Mesendoderm (in vitro differentiated cells): ENCODE results near the gene NDFIP2.

ENCODE experiments used
- DNase-seq: peaks from one replicate; pipeline ENCODE4 v3.0.0; 2013
- H2AK5ac ChIP-seq: 2 replicates; pipeline ENCODE4 v1.6.1; 2013; ENCODE audit warnings: low read length, inconsistent platforms
- H2BK120ac ChIP-seq: 2 replicates; pipeline ENCODE4 v1.6.1; 2013; ENCODE audit warnings: low read depth, mild to moderate bottlenecking, low read length, moderate library complexity, mixed read lengths
- H2BK15ac ChIP-seq: replicated peaks from 2 replicates; pipeline ENCODE4 v1.6.1; 2013; ENCODE audit warnings: low read depth, mild to moderate bottlenecking, moderate library complexity
- H2BK5ac ChIP-seq: 2 replicates; pipeline ENCODE4 v1.6.1; 2013; ENCODE audit warnings: low read length, inconsistent platforms
- H3K18ac ChIP-seq: 2 replicates; pipeline ENCODE4 v1.6.1; 2013; ENCODE audit warnings: mild to moderate bottlenecking, low read length, mixed read lengths
- H3K23ac ChIP-seq: one replicate; pipeline ENCODE4 v1.6.1; 2013; ENCODE audit warnings: low read length
- H3K27ac ChIP-seq: 2 replicates; pipeline ENCODE4 v1.5.1; 2013; ENCODE audit warnings: low read depth, mild to moderate bottlenecking, inconsistent platforms, low read length, moderate library complexity
- H3K27me3 ChIP-seq: 2 replicates; pipeline ENCODE4 v1.6.1; 2013; ENCODE audit warnings: low read length, control low read depth, mild to moderate bottlenecking, inconsistent platforms; ENCODE audit not compliant: insufficient read depth, poor library complexity
- H3K36me3 ChIP-seq: 2 replicates; pipeline ENCODE4 v1.6.1; 2013; ENCODE audit warnings: low read length, inconsistent platforms; ENCODE audit not compliant: control insufficient read depth, insufficient read depth
- H3K4ac ChIP-seq: one replicate; pipeline ENCODE4 v1.6.1; 2013; ENCODE audit warnings: low read depth, mild to moderate bottlenecking, low read length, moderate library complexity
- H3K4me1 ChIP-seq: 2 replicates; pipeline ENCODE4 v1.6.1; 2013; ENCODE audit warnings: low read depth, low read length, inconsistent platforms; ENCODE audit not compliant: control insufficient read depth
- H3K4me2 ChIP-seq: 2 replicates; pipeline ENCODE4 v1.6.1; 2013; ENCODE audit warnings: low read length
- H3K4me3 ChIP-seq: 2 replicates; pipeline ENCODE4 v1.5.1; 2013; ENCODE audit warnings: mild to moderate bottlenecking, low read length
- H3K56ac ChIP-seq: one replicate; pipeline ENCODE4 v1.6.1; 2013; ENCODE audit warnings: low read length
- H3K79me1 ChIP-seq: 2 replicates; pipeline ENCODE4 v1.6.1; 2013; ENCODE audit warnings: low read length, inconsistent platforms
- H3K79me2 ChIP-seq: 2 replicates; pipeline ENCODE4 v1.6.1; 2013; ENCODE audit warnings: mild to moderate bottlenecking, low read length; ENCODE audit not compliant: control insufficient read depth, insufficient read depth
- H3K9ac ChIP-seq: 2 replicates; pipeline ENCODE4 v1.6.1; 2013; ENCODE audit warnings: low read length, inconsistent platforms
- H4K5ac ChIP-seq: one replicate; pipeline ENCODE4 v1.6.1; 2013; ENCODE audit warnings: low read length
- H4K8ac ChIP-seq: one replicate; pipeline ENCODE4 v1.6.1; 2013; ENCODE audit warnings: low read depth, mild to moderate bottlenecking, control low read depth, low read length, moderate library complexity
- WGBS: extraction: QIAGEN DNeasy Blood & Tissue Kit; methylation state at CpG from one replicate; pipeline ENCODE4 v1.1.7; 2013; ENCODE audit warnings: low lambda C conversion rate, missing lambda C conversion rate; ENCODE audit not compliant: insufficient coverage; ENCODE audit errors: extremely low coverage; 5-methylcytosine and 5-hydroxymethylcytosine counted together

NDFIP2 gene

GRCh38 chr13:79582896-79583295 is 101.9 kb downstream of the NDFIP2 start:
- no peak overlapping the region for H3K4me3 ChIP-seq
- no peak overlapping the region for H3K56ac ChIP-seq
- no peak overlapping the region for H4K5ac ChIP-seq
- H3K18ac ChIP-seq = no peak overlapping the region
- no peak overlapping the region for H3K23ac ChIP-seq
- DNase-seq = no peak
- no peaks in the 10 kb centered on the region for H3K27me3 ChIP-seq
- no peak overlapping the region for H3K27ac ChIP-seq
- H3K36me3 ChIP-seq = no peaks in the 10 kb centered on the region
- no peaks in the 10 kb centered on the region for H3K79me2 ChIP-seq
- H2AK5ac ChIP-seq = no peak overlapping the region
- no peak overlapping the region for H2BK5ac ChIP-seq
- H2BK120ac ChIP-seq = no peak overlapping the region
- no peak overlapping the region for H2BK15ac ChIP-seq
- no peaks in the 10 kb centered on the region for H3K79me1 ChIP-seq
- no peak overlapping the region for H4K8ac ChIP-seq
- no peaks in the 10 kb centered on the region for H3K4me1 ChIP-seq
- no peak overlapping the region for H3K4ac ChIP-seq
- H3K4me2 ChIP-seq = no peak overlapping the region
- no CpG with 5 or more reads among the region's 1 CpG for WGBS
- no peak overlapping the region for H3K9ac ChIP-seq

- H3K4me1 ChIP-seq = no peaks in the 10 kb centered on the region
- H2BK5ac ChIP-seq = no peak overlapping the region
- no peak overlapping the region for H2BK15ac ChIP-seq
- DNase-seq = no peak
- H2BK120ac ChIP-seq = no peak overlapping the region
- no peak overlapping the region for H3K4me3 ChIP-seq
- no peaks in the 10 kb centered on the region for H3K27me3 ChIP-seq
- no peak overlapping the region for H4K8ac ChIP-seq
- no peaks in the 10 kb centered on the region for H3K79me1 ChIP-seq
- H3K4me2 ChIP-seq = no peak overlapping the region
- no CpG with 5 or more reads among the region's 1 CpG for WGBS
- H4K5ac ChIP-seq = no peak overlapping the region
- no peak overlapping the region for H3K9ac ChIP-seq
- no peak overlapping the region for H3K56ac ChIP-seq
- H2AK5ac ChIP-seq = no peak overlapping the region
- no peak overlapping the region for H3K18ac ChIP-seq
- H3K36me3 ChIP-seq = no peaks in the 10 kb centered on the region
- H3K27ac ChIP-seq = no peak overlapping the region
- H3K4ac ChIP-seq = no peak overlapping the region
- no peak overlapping the region for H3K23ac ChIP-seq
- H3K79me2 ChIP-seq = no peaks in the 10 kb centered on the region
Observed at GRCh38 chr13:79585033-79585432, 104.1 kb downstream of the NDFIP2 start.

GRCh38 chr13:79589603-79590393 is 108.8 kb downstream of the NDFIP2 start:
- no peak for DNase-seq

GRCh38 chr13:79590394-79590676 is 109.4 kb downstream of the NDFIP2 start:
- H3K4me3 ChIP-seq = no peak overlapping the region

More at GRCh38 chr13:79589603-79590393, 108.8 kb downstream of the NDFIP2 start:
- no peak overlapping the region for H3K9ac ChIP-seq
- H2AK5ac ChIP-seq = no peak overlapping the region
- H3K18ac ChIP-seq = no peak overlapping the region
- H2BK5ac ChIP-seq = no peak overlapping the region
- no peak overlapping the region for H3K4me2 ChIP-seq
- H2BK120ac ChIP-seq = no peak overlapping the region
- H3K4me1 ChIP-seq = no peaks in the 10 kb centered on the region
- no peak overlapping the region for H3K27ac ChIP-seq
- H3K79me1 ChIP-seq = no peaks in the 10 kb centered on the region
- WGBS = no CpG with 5 or more reads among the region's 7 CpGs
- no peaks in the 10 kb centered on the region for H3K79me2 ChIP-seq
- no peaks in the 10 kb centered on the region for H3K27me3 ChIP-seq
- H4K8ac ChIP-seq = no peak overlapping the region
- H3K4me3 ChIP-seq = no peak overlapping the region
- H3K56ac ChIP-seq = no peak overlapping the region
- no peak overlapping the region for H4K5ac ChIP-seq
- H3K36me3 ChIP-seq = no peaks in the 10 kb centered on the region
- no peak overlapping the region for H2BK15ac ChIP-seq
- no peak overlapping the region for H3K23ac ChIP-seq
- H3K4ac ChIP-seq = no peak overlapping the region

GRCh38 chr13:79591493-79591892 is 110.5 kb downstream of the NDFIP2 start:
- Histone ChIP-seq H2BK5ac (no peak overlapping the region), H3K9ac (no peak overlapping the region), H3K79me1 (no peaks in the 10 kb centered on the region), H3K4me2 (no peak overlapping the region), H3K27ac (no peak overlapping the region), H3K4ac (no peak overlapping the region), H3K18ac (no peak overlapping the region), H3K36me3 (no peaks in the 10 kb centered on the region), H4K5ac (no peak overlapping the region), H3K4me3 (no peak overlapping the region), H2AK5ac (no peak overlapping the region), H3K79me2 (no peaks in the 10 kb centered on the region), H2BK120ac (no peak overlapping the region), H2BK15ac (no peak overlapping the region), H3K27me3 (no peaks in the 10 kb centered on the region), H3K56ac (no peak overlapping the region), H4K8ac (no peak overlapping the region), H3K23ac (no peak overlapping the region), H3K4me1 (no peaks in the 10 kb centered on the region)
- no peak for DNase-seq

More at GRCh38 chr13:79590394-79590676, 109.4 kb downstream of the NDFIP2 start:
- no peak for DNase-seq
- no peaks in the 10 kb centered on the region for H3K36me3 ChIP-seq
- H3K79me2 ChIP-seq = no peaks in the 10 kb centered on the region
- no peaks in the 10 kb centered on the region for H3K27me3 ChIP-seq
- H2BK5ac ChIP-seq = no peak overlapping the region
- no peak overlapping the region for H3K23ac ChIP-seq
- no peak overlapping the region for H2BK120ac ChIP-seq
- no peaks in the 10 kb centered on the region for H3K4me1 ChIP-seq
- no peak overlapping the region for H4K8ac ChIP-seq
- no peaks in the 10 kb centered on the region for H3K79me1 ChIP-seq
- H2AK5ac ChIP-seq = no peak overlapping the region
- no peak overlapping the region for H3K18ac ChIP-seq
- no peak overlapping the region for H3K56ac ChIP-seq
- H3K4me2 ChIP-seq = no peak overlapping the region
- no peak overlapping the region for H3K9ac ChIP-seq
- no peak overlapping the region for H2BK15ac ChIP-seq
- no peak overlapping the region for H3K4ac ChIP-seq
- no peak overlapping the region for H4K5ac ChIP-seq
- no peak overlapping the region for H3K27ac ChIP-seq

GRCh38 chr13:79593121-79593520 is 112.2 kb downstream of the NDFIP2 start:
- Histone ChIP-seq H3K79me2 (no peaks in the 10 kb centered on the region), H3K4ac (no peak overlapping the region), H2AK5ac (no peak overlapping the region), H3K4me3 (no peak overlapping the region), H3K18ac (no peak overlapping the region), H3K9ac (no peak overlapping the region), H4K5ac (no peak overlapping the region), H2BK5ac (no peak overlapping the region), H3K23ac (no peak overlapping the region), H2BK15ac (no peak overlapping the region), H3K27me3 (no peaks in the 10 kb centered on the region), H3K4me1 (no peaks in the 10 kb centered on the region), H4K8ac (no peak overlapping the region), H3K79me1 (no peaks in the 10 kb centered on the region), H3K4me2 (no peak overlapping the region), H3K27ac (no peak overlapping the region), H3K36me3 (no peaks in the 10 kb centered on the region), H2BK120ac (no peak overlapping the region), H3K56ac (no peak overlapping the region)
- WGBS = no CpG with 5 or more reads among the region's 2 CpGs
- no peak for DNase-seq
